ENCODE results near the gene LRCOL1.
A peak's percentile ranks its signal among the peaks of the same experiment; 100 is the strongest.

The LRCOL1 gene

DNA sequence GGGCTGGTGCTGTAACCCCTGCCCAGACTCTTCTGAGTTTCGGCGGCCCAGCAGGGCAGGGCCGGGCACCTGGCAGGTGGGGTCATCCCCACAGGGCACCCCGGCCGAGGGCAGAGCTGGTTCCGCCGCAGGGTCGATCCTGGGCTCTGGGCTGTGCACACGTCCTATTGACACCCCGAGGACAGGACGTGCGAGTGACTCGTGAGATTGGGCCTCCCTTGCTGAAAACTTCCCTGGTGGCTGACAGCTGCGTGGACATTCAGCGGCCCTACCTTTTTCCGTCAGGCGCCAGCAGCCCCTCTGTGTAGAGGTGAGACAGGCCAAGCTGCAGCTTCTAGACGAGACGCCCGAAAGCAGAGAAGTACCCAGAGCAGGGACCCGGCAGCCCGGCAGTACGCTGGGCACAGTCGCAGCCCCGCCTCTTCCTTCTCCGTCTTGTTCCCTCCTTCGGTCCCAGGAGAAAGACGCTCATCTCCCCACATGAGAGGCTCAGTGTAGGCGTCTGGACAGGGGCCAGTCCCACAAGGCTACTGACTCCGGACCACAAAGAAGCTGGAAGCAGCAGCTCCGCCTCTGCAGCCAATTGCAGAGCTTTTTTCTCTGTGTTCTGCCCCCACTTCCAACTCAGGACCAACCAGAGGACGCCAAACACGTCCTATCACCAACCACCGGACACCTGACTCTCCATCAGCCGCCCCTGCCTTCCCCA lies at the start of gene LRCOL1:
Gene LRCOL1 (minus strand): TSS at position 532 of the 709 bp plus-strand sequence. CDS start 4,331 bp downstream, outside the sequence.
- peak in 1 of 14 donors; percentile 5 for DNase-seq

DNA sequence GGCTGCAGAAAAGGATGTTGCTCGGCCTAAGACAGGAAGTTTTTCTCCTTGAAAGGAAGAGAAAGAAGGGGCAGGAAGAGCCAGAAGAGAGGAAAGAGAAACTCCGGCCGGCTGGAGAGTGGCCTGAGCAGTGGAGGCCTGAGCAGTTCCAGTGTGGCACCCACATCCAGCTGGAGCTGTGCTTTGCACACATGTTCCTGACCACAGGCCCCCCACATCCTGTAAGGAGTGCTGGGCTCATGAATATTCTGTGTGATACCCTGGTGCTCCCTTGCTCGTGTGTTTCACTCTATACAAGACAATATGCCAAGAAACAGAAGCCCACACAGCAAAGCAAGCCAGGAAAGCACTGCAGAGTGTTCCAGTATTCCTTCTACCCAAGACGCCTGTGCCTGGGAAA lies 49.7 kb upstream of the LRCOL1 start:
- no peak for DNase-seq

DNA sequence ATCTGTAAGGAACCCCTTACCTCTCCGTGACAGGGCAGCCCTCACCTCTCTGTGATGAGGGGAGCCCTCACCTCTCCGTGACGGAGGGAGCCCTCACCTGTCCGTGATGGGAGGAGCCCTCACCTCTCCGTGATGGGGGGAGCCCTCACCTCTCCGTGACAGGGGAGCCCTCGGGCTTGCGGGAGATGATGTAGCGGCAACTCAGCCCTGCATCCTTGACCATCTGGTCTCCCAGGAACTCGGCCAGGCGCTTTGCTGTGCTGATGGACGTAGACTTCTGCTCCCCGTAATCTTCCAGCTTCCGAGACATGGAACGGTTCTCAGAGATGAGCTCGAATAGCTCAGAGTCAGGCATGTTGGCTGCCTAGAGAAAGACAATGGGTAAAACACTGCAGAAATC lies 48.8 kb upstream of the LRCOL1 start:
- DNase-seq: peak in 1 of 14 donors; percentile 72

DNA sequence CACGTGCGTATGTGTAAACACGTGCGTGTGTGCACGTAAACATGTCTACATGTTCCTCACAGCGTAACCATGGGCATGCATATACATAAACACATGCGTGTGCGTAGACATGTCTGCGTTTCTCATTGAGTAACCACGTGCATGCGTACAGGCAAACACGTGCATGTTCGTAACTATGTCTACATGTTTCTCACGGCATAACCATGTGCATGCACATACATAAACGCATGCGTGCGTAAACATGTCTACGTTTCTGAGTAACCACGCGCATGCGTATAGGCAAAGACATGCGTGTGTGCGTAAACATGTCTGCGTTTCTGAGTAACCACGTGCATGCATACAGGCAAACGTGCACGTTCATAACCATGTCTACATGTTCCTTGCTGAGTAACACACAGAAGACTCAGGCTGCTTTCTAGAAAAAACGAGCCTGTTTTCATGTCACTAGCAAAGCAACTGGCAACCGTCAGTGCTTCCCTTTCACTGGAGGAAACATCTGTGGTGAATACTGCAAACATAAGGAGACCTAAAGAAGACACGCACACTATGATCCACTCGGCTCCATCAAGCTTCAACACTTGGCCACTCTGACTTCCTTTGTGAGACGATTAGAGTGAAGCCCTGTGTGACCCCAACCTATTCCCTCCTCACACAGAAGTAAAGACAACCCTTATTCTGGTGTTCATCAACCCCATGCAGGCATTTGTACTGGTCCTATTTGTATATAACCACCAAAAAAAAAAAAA lies 47.9 kb upstream of the LRCOL1 start:
- no peak for DNase-seq

DNA sequence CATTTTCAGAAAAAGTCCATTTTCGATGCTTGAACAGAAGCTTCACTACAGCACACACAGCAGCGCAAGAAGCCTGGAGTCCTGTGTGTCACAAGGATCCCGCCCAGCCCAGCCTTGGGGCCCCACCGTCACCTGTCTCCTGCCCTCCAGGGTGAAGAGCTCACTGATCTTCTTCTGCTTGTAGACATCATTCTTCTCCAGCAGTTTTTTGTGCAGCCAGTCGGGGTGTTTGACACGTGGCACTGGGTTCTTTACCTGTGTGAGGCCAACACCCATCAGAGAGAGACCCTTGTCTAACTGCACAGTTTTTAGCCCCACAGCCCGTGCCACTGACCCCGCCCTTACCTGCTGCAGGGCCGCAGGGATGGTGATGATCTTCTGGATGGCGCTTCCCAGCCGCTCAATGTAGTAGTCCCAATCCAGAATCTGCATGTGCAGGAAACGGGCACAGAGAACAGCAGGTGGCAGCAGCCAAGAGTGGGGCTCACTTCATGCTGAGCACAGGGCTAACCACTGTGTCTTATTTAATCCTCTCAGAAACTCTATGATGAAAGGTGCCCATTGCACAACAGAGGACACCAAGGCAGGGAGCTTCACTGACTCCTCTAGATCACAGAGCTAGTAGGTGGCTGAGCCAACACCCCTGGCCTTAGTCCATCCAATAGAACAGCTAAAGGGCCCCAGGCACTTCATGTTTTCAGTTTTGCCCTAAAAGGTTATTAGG lies 46.8 kb upstream of the LRCOL1 start:
- DNase-seq: no peak

DNA sequence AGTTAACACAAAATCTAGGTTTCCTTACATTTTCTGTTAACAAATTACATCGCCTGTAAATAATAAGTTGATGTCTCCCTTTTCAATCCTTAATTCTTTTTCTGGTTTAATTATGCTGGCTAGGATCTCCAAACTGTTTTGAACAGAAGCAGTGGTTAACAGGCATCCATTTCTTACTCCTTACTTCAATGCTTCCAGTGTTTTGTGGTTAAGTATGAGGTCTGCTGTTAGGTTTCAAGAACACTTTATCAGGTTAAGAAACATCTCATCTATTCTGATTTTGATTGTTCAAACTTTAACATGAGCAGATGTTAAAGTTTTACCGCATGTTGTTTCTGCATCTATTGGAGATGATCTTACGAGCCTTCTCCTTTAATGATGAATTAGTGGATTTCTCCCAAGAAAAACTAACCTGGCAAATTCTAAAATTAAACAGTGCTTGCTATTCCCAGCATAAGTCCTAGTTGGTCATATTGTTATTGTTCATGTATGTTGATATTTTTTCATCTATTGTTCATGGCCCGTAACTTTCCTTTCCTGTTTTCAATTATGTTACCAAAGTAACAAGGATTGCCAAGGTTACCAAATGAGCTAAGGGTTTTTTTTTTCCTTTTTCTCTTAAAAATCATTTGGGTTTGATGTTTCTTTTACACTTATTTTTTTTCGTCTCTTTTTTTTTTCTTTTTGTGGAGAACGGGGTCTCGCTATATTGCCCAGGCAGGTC lies 43.3 kb upstream of the LRCOL1 start:
- DNase-seq: no peak

DNA sequence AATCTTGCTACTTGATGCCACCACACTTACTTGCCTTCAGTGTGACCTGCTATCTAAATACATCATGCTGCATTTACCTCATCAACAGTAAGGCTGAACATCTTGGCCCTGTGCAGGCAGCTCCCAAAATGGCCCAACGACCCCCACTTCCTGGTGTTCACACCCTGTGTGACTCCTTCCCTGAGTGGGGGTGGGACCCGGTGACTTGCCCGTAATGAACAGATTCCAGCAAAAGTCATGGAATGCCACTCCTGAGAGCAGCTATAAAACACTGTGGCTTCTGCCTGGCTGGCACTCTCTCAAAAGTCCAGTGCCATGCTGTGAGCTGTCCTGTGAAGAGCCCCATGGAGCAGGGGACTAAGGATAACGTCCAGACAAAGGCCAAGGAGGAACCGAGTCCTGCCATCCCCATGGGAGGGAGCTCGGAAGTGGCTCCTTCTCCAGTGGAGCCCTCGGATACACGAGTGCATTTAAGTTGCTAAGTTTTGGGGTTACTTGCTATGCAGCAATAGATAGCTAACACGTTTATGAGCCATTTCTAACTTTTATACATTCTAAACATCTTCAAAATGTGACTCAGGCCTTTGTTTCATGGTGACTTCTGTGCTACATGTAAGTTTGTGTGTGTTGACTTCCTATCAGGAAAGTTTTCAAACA lies 41.2 kb upstream of the LRCOL1 start:
- no peak for DNase-seq

DNA sequence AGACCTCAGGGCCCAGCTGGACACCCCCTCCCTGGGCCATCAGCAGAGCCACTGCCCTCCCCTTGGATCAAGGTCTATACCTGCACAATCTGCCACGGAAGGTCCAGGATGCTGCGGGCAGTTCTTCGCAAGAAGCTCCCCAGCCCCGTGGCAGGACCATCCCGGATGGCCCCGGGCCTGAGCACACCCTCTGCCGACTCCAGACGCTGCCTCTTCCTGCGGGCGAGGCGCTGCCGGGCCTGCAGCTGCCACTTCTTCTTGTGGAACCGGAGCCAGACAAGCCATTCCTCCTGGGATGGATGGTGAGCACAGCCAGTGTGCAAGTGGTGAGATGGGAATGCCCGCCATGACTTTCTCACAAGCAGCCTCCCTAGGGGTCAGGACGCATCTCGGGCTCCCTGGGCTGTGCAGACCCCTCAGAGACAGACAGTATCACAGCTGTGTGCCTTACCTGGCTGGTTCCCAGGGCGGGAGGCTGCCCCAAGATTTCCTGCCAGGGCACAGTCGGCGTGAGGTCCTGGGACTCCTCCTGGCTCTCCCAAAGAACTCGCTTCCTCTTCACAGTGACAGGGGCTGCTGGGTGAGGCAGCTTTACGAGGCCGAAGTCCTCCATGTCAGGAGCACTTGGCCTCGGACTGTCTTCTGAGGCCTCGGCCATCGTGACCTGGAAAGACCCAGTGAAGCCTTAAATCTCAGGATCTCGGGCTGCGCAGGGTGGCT lies 39.0 kb upstream of the LRCOL1 start:
- DNase-seq: no peak

DNA sequence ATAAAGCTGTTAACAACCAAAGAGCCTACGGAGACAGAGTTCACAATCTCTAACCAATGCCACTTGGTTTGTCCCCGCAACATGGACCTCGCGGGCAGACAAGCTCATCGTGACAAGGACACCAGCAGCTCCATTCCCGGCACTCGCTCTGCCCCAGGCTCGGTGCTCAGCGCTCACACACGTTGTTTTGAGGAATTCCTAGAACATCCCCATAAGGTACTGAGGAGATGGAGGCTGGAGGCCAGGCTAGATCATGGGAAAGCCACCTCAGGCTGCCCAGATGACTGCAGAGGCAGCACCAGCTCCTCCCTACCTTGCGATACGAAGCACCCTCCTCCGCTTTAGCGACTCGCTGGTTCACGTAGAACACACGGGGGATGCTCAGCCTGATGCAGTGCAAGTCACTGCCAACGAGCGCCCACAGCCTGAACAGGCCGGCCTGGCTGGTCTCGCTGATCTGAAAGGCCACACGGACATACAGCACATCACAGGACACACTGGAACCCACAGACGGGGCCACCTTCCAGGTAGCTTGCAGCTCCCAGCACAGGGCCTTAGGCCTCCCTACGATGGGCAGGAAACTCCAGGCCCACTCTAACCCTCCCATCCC lies 38.3 kb upstream of the LRCOL1 start:
- no peak for DNase-seq

DNA sequence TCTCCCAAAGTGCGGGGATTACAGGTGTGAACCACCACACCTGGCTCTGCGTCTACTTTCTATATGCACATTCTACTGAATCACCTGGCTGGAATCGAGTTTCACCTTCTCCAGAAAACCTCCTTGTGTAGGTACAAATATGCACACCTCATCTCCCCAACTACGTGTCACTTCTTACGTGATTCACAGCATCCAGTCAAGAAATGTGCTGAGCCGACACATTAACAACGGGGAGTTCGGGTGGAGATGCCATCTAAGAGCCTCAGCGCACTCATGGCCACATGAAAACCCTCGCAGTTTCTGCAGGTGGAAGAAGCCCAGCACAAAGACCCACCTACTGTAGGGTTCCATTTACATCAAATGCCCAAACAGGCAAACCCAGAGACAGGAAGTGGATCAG lies 37.5 kb upstream of the LRCOL1 start:
- DNase-seq: no peak

DNA sequence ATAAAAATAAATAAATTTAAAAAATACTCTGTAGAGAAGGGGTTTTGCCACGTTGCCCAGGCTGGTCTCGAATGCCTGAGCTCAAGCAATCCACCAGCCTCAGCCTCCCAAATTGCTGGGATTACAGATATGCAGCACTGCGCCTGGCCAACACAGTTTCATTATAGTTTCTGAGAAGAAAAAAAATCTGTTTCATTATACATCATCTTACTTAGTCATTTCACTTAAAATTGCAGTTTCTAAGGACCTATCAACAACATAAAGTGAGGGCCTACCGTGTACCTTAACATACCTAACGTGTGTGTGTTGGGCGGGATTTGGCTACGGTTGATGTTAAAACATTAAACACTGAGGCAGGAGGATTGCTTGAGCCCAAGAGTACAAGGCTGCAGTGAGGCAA lies 36.5 kb upstream of the LRCOL1 start:
- DNase-seq: no peak

DNA sequence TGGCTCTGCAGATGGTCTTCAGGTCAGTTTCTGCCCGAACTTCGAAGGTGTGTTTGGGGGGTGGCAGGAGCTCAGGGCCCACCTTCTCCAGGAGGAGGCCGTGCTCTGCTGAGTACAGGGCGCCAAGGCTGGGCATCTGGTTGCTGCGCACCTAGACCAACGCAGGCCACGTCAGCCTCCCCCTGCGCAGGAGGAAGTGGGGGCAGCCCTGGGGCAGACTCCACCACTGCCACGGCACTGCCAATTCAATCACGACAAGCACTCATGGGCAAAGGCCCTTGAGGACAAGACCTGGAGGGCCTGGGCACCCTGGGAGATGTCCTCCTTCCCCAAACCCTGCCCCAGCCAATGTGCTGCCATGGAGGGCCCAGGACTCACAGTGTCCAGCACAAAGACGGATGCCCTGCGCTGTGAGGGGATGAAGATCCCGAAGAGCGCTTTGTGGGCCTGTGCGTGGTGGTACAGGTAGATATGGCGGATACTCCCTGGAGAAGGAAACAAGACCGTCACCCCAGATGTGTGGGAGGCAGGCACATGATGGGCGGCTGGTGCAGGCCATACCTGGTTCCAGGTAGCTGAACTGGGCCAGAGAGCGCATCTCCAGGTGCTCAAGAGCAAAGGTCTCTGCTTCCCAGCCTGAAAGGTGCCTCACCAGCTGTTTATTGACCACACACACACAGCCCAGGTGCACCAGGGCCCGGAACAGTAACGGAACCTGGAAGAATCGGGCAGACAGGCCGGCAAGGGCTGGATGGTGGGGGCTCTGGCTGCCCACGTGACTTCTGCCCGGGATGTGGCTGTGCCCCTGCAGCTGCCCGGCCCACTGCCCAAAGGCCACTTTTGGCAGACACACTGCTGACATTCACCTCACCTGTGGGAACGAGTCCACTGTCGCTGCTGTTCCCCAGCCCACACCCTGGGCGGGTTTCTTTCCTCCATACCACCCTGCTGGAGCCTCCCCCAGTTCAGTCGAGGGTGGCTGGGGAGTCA lies 32.8 kb upstream of the LRCOL1 start:
- DNase-seq: no peak

DNA sequence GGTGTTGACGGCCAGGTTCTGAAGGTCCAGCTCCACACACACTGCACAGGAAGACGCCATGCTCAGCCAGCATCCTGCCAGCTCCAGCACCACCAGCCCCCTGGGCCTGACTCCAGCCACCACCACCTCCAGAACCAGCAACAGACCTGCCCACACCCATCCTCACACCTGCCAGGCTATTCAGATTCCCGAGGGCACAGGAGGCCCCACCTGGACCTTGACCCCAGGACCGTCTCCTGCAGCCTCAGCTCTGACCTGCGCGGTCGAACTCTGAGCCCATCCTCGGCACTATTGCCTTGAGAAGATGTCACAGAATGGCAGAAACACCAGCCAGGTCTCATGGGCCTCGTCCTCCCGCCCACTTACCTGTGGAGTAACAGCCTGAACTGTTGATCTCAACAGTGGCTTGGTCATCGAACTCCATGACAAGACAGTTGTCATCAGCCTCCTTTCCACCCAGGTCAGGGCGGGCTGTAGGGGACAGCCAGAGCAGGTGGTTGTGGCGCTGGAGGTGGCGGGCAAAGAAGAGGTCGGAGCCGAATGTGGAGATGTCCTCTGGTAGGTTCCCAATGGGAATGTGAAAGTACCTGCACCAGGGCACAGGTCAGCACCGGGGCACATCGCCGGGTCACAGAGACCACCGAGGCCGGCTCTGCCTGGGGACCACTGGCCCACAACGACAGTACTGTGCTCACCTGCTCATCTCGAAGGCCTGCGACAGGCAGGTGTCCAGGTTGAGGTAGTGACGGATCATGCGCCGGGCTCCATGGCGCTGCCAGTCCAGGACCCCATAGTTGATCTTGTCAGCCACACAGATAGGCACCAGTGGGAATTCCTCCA lies 31.6 kb upstream of the LRCOL1 start:
- DNase-seq: no peak

DNA sequence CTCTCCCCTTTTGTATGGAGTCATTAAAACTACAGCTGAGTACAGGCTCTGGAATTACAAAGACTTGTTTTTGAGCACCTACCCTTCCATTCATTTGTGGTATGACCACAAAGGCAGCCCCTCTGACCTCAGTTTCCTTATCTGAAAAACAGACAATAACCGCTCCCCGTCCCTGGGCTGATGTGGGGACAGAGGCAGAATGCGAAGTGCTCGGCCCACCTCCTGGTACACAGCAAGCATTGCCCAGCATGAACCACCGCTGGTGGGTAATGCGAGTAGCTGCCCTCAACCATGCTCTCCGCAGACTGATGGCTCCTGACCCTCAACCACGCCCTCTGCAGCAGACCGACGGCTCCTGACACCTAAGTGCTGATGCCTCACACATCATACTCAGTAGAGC lies 30.6 kb upstream of the LRCOL1 start:
- DNase-seq: no peak

DNA sequence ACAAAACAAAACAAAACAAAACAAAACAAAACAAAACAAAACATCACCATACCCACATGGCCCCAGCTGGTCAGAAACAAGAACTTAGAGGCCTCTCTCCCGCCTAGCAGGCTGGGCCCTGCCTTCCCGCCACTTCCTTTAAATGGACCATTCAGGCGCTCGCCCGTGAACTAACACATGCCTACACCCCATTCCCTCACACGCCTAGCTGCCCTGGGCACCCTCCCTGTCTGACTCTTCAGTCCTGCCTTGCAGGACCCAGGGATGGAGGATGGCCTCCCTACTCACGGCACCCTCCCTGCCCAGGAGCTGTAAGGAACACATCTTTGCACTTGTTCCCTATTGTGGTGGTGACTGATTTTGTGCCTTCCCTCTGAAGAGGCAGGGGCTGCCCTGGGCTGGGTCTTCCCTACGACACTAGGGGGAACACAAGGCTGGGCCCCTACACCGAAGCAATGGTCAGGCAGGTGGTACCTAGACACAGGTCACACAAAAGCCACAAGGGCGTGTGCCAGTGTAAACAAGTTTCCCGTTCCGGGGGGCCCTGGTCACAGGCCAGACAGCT lies 29.7 kb upstream of the LRCOL1 start:
- DNase-seq: no peak

DNA sequence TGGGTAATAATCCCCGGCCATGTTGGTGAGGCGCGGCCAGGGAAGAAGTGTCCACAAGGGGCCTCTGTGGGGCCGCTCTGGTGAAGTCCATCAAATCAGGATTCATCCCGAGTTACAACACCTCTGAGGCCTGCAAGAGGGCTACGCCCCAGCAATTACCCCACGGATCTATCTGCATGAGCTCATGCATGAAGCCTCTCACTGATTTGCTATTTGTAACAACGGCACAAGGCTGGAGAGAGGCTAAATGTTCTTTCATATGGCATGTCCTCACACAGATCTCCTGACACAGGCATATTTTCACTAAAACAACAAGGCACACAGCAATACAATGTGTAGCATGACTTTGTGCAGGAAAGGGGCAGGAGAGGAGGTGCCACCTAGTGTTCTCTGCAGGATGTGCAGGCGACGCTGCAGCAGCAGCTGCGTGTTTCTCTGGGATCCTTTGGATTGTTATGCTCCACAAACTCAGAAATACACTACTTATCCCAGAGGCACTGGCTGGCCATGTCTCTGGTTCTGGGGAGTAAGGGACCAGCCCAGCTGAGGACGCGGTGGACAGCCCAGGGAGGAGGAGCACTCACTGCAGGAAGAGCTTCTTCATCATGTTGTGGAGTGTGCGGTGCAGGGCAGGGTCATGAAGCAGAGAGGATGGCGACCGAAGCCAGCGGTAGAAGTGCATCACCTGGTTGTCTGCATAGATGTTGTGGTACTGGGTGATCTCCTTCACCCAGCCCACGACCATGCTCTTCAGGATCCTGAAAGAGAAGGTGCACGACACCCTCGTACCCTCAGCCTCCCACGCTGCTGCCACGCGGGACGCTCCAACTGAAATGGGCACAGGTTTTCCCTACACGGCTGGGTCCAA lies 28.4 kb upstream of the LRCOL1 start:
- no peak for DNase-seq

DNA sequence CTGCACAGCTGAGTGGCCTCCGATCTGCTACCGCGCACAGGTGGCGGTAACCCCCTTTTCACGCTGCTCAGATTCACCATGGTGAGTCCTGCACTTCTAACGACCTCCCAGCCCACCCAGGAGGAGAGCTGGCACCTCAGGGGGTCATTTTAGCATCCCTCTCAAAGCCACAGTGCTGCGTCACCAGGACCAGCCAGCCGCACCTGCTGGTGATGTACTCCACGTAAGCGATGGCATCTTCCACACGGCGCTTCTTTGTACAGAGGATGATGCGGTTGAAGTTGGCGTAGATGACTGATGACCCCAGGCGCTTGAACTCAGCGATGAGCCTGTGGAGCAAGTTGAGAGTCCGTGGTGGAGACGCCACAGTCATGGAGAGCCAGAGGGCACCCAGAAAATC lies 27.4 kb upstream of the LRCOL1 start:
- DNase-seq: no peak
